ENCODE results near the gene UBE2Q2.

UBE2Q2 gene

DNA sequence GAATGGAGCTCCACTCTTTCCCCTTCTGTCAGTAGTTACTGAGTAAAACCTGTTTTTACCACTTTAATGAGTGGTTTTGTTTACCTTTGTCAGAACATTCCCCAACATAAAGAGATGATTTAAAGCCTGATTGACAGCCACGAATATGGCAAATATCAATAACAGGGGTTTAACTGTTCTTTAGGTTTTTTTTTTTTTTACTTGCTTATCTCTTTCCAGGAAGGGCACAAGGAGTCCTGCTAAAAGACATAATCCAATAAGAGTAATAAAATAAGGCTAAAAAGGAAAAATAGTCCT is 11.5 kb upstream of the UBE2Q2 start:
- ChIA-PET CTCF (interaction anchor here (0.5 to 2.0 kb wide), 2 partner anchors 11 to 408 kb away, joined by 3 to 5 read pairs; no protein-coding TSS in a partner anchor), POLR2A (interaction anchor here (1.0 to 1.7 kb wide), 3 partner anchors 8 to 12 kb away, joined by 3 to 10 read pairs (median 4); partner anchors contain the start of gene UBE2Q2)
- DNase-seq (ENCODE audit: extremely low spot score) = no peak
- TF ChIP-seq, protein P1, sequence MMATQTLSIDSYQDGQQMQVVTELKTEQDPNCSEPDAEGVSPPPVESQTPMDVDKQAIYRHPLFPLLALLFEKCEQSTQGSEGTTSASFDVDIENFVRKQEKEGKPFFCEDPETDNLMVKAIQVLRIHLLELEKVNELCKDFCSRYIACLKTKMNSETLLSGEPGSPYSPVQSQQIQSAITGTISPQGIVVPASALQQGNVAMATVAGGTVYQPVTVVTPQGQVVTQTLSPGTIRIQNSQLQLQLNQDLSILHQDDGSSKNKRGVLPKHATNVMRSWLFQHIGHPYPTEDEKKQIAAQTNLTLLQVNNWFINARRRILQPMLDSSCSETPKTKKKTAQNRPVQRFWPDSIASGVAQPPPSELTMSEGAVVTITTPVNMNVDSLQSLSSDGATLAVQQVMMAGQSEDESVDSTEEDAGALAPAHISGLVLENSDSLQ (IDR thresholded peaks at IDR 0.05) = peak; percentile 75
- no peak for TF ChIP-seq BHLHE40 (IDR thresholded peaks at IDR 0.05; ENCODE audit: borderline replicate concordance)

DNA sequence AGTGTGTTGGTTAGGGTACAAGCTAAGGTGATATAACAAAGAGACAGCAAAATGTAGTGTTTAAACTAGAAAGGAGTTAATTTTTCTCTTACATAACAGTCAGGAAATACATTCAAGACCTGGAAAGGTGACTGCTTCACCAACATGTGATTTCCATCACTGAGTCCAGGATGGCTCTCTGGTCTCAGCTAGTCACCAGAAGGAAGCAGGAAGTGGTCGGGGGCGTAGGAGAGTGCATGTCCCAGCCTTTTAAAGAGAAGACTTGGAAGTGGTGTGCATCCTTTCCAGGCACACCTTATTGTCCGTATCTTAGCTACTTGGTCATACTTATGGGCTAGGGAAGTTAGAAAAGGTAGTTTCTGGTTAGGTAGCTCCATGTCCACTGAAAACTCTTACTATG is 11.1 kb upstream of the UBE2Q2 start:
- CTCF ChIA-PET = interaction anchor here (2.0 kb wide), 1 partner anchor 10 kb away, joined by 5 read pairs; no protein-coding TSS in a partner anchor
- POLR2A ChIA-PET = interaction anchor here (1.0 to 1.7 kb wide), 3 partner anchors 8 to 12 kb away, joined by 3 to 10 read pairs (median 4); partner anchors contain the start of gene UBE2Q2
- no peak for TF ChIP-seq CTBP1 (IDR thresholded peaks at IDR 0.05; ENCODE audit: borderline replicate concordance)
- no peak for TF ChIP-seq L3MBTL2 (conservative IDR thresholded peaks at IDR 0.05)
- no peak for TF ChIP-seq SP1 (IDR thresholded peaks at IDR 0.05)
- no peak for TF ChIP-seq LEF1 (IDR thresholded peaks at IDR 0.05; ENCODE audit: borderline replicate concordance)
- TF ChIP-seq SUZ12 (IDR thresholded peaks at IDR 0.05) = no peak
- TF ChIP-seq FOXA1 (IDR thresholded peaks at IDR 0.05) = no peak
- TF ChIP-seq ELF4 (IDR thresholded peaks at IDR 0.05) = no peak
- TF ChIP-seq ZNF384 (IDR thresholded peaks at IDR 0.05) = no peak
- no peak for TF ChIP-seq FOXM1 (IDR thresholded peaks at IDR 0.05; ENCODE audit: borderline replicate concordance)
- no peak for DNase-seq (ENCODE audit: extremely low spot score)

DNA sequence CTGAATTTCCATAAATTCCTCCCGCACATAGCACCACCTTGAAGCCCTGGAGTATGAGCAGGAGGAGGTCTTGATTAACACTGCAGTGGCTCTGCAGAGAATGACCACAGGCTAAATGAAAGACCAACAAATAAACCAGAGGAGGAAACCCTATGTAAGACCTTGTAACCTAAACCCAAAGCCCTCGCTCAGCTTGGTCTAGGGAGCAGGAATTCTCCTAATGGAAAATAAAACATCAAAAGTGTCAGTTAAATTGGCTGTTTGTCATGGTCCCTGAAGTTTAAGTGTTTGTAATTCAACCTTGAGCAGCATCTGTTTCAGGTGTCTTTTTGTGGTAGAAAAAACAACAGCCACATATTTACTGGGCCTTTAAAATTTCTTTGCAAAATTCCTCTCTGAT is 9.2 kb upstream of the UBE2Q2 start:
- POLR2A ChIA-PET = interaction anchor here (0.9 to 1.5 kb wide), 2 partner anchors 10 to 11 kb away, joined by 3 read pairs; partner anchors contain the start of gene UBE2Q2
- no peak for DNase-seq (ENCODE audit: extremely low spot score)
- CTCF ChIA-PET = no interaction called here
- TF ChIP-seq BHLHE40 (IDR thresholded peaks at IDR 0.05; ENCODE audit: borderline replicate concordance) = no peak
- TF ChIP-seq, protein P1 (IDR thresholded peaks at IDR 0.05) = 0 out of 2 replicates have a peak, but pooled peaks have one; percentile 24

DNA sequence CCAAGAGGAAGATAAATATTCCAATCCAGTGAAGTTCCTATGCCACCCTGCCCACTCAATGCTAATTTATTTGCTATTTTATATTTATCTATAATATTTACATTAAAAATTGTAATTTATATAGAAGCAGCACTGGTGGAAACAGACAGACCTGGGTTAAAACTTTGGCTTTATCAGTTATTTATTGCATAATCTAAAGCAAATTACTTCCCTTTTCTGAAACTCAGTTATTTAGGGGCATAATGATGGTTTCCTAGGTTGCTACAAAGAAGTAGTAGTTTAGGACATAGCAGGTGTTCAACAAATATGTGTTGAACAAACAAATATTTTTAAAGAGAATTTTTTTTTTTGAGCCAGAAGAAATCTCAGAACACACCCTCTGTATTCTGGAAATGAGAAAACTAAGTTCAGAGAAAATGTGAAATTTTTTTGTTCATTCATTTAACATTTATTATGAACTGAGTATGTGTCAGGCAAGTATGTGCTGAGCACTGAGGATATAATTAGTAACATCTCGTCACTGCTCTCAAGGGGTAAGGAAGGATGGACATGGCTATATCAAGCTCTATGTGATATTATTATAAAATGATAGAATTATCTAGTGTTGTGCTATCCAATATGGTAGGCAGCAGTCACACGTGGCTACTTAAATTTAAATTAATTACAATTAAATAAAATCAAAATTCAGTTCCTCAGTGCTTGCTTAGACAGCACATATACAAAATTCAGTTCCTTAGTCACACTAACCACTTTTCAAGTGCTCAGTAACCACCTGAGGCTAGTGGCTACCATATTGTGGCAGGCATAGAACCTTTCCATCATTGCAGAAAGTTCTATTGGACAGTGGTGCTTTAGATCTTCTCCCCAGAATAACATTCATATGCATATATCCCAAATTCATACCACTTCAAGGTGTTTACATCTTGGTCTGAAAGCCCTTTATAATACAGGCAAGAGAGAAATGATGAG is 7.0 kb upstream of the UBE2Q2 start:
- ChIA-PET POLR2A (no interaction called here), CTCF (no interaction called here)
- no peak for TF ChIP-seq SP1 (IDR thresholded peaks at IDR 0.05)
- TF ChIP-seq, protein P1 (IDR thresholded peaks at IDR 0.05) = no peak
- no peak for TF ChIP-seq L3MBTL2 (conservative IDR thresholded peaks at IDR 0.05)
- no peak for TF ChIP-seq CTBP1 (IDR thresholded peaks at IDR 0.05; ENCODE audit: borderline replicate concordance)
- TF ChIP-seq FOXM1 (IDR thresholded peaks at IDR 0.05; ENCODE audit: borderline replicate concordance) = no peak
- TF ChIP-seq HDGF (IDR thresholded peaks at IDR 0.05; ENCODE audit: borderline replicate concordance) = no peak
- TF ChIP-seq LEF1 (IDR thresholded peaks at IDR 0.05; ENCODE audit: borderline replicate concordance) = no peak
- no peak for TF ChIP-seq NFRKB (IDR thresholded peaks at IDR 0.05)
- TF ChIP-seq SUZ12 (IDR thresholded peaks at IDR 0.05) = no peak
- no peak for TF ChIP-seq FOXA1 (IDR thresholded peaks at IDR 0.05)
- TF ChIP-seq ELF4 (IDR thresholded peaks at IDR 0.05) = no peak
- TF ChIP-seq FOXK2 (IDR thresholded peaks at IDR 0.05) = no peak
- TF ChIP-seq TARDBP (IDR thresholded peaks at IDR 0.05) = no peak
- TF ChIP-seq ARNT (IDR thresholded peaks at IDR 0.05) = no peak
- no peak for TF ChIP-seq BHLHE40 (IDR thresholded peaks at IDR 0.05; ENCODE audit: borderline replicate concordance)
- TF ChIP-seq ZNF384 (IDR thresholded peaks at IDR 0.05) = no peak
- DNase-seq (ENCODE audit: extremely low spot score) = no peak

DNA sequence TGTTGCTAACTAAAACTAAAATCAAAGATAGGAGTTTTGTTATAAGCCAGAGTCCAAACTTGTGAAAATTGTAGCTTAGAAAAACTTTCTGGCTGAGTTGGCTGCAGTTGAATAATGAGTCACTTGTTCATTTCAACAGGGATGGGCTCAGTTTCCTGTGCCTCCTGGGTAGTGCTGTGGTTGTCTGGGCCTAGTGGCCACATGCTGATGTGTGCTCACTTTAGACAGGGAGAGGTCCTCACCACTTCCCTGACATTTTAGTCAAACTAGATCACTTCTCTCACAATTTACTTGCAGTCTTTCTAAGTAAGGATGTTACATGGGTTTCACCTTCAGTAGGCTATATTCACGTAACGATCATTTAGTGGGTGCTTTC is 6.3 kb upstream of the UBE2Q2 start:
- ChIA-PET POLR2A (no interaction called here), CTCF (no interaction called here)
- TF ChIP-seq FOXA1 (IDR thresholded peaks at IDR 0.05) (no peak), TARDBP (IDR thresholded peaks at IDR 0.05) (no peak), FOXM1 (IDR thresholded peaks at IDR 0.05; ENCODE audit: borderline replicate concordance) (no peak), ARNT (IDR thresholded peaks at IDR 0.05) (no peak), SUZ12 (IDR thresholded peaks at IDR 0.05) (no peak), HDGF (IDR thresholded peaks at IDR 0.05; ENCODE audit: borderline replicate concordance) (no peak), L3MBTL2 (conservative IDR thresholded peaks at IDR 0.05) (no peak), ZNF384 (IDR thresholded peaks at IDR 0.05) (no peak), LEF1 (IDR thresholded peaks at IDR 0.05; ENCODE audit: borderline replicate concordance) (no peak), CTBP1 (IDR thresholded peaks at IDR 0.05; ENCODE audit: borderline replicate concordance) (no peak), BHLHE40 (IDR thresholded peaks at IDR 0.05; ENCODE audit: borderline replicate concordance) (no peak), FOXK2 (IDR thresholded peaks at IDR 0.05) (no peak), NFRKB (IDR thresholded peaks at IDR 0.05) (no peak)
- TF ChIP-seq, protein P1 (IDR thresholded peaks at IDR 0.05) = no peak
- DNase-seq (ENCODE audit: extremely low spot score) = no peak
